GM10248 (cell line): ENCODE data around the gene IFNA10.
A peak's percentile ranks its signal among the peaks of the same experiment; 100 is the strongest.
"Not testable (repeated sequence)": the region's sequence is repeated elsewhere in the genome, so short reads cannot be mapped to it uniquely, and the experiment has no call there.

Source experiments
- CTCF ChIA-PET: fragments of 300-600 bp; sonication (Branson Sonifier 250); formaldehyde crosslinking; extraction: SDS; loops from one replicate; lab custom pipeline; 2021; ENCODE audit warnings: antibody characterized with exemption; lab: Yijun Ruan, JAX
- POLR2A ChIA-PET: fragments of 350-650 bp; sonication (Branson Sonifier 250); formaldehyde crosslinking; extraction: SDS; loops from one replicate; lab custom pipeline; 2020; ENCODE audit warnings: antibody characterized with exemption; lab: Yijun Ruan, JAX
- DNase-seq: peaks from one replicate; pipeline ENCODE4 v3.0.0; 2012; ENCODE audit errors: extremely low spot score
- TF ChIP-seq, protein P1 (sequence below): IDR thresholded peaks from 2 replicates; pipeline ENCODE4 v1.5.1; 2012; ENCODE audit warnings: mild to moderate bottlenecking, low read depth; ENCODE audit errors: extremely low read depth, missing control alignments, control extremely low read depth

IFNA10 gene

DNA sequence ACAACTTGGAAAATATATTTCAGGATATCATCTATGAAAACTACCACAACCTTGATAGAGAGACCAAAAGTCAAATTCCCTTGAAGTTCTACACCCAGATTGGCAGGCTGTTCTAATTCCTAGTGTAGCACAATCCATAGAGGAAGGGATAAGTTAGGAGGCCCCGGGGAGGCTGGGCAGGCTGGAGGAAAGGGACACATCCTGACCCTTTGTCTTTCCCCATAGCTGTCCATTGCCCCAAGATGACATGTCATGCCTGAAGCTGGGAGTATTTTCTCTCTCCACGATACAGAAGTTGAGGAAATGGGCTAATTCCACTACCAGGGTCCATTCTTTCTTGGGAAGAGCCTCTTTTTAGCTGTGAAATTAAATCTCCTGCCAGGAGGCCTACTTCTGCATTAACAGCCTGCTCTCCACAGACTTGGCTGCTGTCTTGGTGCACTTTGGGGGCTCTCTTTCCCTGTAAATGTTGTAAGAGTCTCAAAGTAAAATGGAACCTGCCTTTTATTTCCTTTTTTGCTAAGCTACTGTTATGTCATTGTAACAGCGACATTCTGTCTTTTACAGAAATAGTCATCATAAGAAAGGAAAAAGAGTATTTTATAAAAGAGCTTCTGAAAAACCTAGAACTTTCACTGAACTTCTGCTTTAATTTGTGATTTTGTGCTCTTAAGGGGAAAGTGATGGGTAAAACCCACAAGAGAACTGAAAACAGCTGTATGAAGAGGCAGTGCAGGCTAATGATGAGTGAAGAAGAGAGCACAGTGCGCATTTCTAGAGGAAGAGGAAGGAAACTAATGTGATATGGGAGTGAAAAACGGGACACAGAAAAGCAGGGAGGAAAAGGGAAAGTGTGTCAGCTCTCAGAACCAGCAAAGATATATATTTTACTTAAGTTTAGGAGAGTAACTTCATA is 6.7 kb upstream of the IFNA10 start:
- peak; percentile 18 for DNase-seq
- TF ChIP-seq, protein P1, sequence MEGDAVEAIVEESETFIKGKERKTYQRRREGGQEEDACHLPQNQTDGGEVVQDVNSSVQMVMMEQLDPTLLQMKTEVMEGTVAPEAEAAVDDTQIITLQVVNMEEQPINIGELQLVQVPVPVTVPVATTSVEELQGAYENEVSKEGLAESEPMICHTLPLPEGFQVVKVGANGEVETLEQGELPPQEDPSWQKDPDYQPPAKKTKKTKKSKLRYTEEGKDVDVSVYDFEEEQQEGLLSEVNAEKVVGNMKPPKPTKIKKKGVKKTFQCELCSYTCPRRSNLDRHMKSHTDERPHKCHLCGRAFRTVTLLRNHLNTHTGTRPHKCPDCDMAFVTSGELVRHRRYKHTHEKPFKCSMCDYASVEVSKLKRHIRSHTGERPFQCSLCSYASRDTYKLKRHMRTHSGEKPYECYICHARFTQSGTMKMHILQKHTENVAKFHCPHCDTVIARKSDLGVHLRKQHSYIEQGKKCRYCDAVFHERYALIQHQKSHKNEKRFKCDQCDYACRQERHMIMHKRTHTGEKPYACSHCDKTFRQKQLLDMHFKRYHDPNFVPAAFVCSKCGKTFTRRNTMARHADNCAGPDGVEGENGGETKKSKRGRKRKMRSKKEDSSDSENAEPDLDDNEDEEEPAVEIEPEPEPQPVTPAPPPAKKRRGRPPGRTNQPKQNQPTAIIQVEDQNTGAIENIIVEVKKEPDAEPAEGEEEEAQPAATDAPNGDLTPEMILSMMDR: peak; percentile 60
- POLR2A ChIA-PET: not testable (repeated sequence)
- CTCF ChIA-PET: interaction anchor here (0.6 to 1.7 kb wide), 12 partner anchors 15 to 581 kb away, joined by 3 to 6 read pairs (median 3); partner anchors contain the start of gene IFNA17

DNA sequence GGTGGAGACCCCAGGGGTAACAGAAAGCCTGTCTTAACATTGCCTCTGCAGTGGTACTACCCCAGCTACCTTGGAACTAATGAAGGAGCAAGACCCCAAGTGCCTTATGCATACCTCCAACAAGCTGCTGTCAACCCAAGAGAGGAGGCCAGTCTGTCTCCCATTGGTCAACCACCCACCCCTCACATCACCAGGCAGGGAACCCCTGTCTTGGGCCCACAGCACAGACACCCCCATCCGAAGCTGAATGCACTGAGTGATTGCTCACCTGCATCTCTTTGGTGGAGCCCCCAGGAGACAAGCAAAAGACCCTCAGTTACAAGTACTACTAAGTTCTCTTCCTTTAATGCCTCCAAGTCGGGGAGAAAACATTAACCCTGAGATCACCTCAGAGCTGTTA is 5.2 kb upstream of the IFNA10 start:
- CTCF ChIA-PET: interaction anchor here (1.2 to 1.7 kb wide), 3 partner anchors 117 to 576 kb away, joined by 3 to 6 read pairs (median 4); no protein-coding TSS in a partner anchor
- POLR2A ChIA-PET: not testable (repeated sequence)

DNA sequence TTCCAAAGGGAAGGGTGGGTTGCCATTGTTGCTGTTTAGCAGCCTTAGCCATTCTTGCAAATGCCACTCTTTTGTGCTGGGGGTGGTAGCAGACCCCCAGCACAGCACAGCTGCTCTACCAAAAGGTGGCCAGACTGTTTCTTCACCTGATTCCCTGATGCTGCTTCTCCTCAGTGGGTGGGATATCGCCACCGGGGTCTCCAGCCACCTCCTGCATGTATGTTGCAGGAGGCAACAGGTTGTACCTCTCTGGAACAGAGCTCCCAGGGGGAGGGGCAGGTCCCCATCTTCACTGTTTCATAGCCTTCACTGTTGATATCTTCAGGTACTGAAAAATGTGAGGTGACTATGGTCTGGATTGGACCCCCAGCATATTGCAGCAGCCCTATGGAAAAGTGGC is 3.8 kb upstream of the IFNA10 start:
- POLR2A ChIA-PET, DNase-seq: not testable (repeated sequence)
- CTCF ChIA-PET: interaction anchor here (1.7 to 2.6 kb wide), 2 partner anchors 16 to 577 kb away, joined by 7 to 9 read pairs; no protein-coding TSS in a partner anchor

More for the DNA sequence above, 5.2 kb upstream of the IFNA10 start:
- not testable (repeated sequence) for DNase-seq

DNA sequence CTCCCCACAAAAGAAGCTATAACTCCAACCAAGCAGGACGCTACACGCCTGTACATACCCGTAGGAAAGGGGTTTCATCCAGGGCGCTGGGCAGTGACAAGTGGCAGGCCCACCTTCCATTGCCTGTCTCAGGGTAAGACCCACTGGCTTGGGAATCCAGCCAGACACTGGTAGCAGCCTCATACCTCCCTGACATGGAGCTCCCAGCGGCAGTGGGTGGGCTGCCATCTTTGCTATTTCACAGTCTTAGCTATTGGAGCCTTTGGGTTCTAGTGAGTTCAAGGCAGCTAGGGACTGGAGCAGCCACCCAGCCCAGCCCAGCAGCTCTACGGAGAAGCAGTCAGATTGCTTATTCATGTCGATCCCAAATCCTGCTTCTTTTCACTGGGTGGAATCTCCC is 3.4 kb upstream of the IFNA10 start:
- ChIA-PET POLR2A (no interaction called here), CTCF (interaction anchor here (0.9 to 2.6 kb wide), 3 partner anchors 15 to 578 kb away, joined by 3 to 9 read pairs (median 7); no protein-coding TSS in a partner anchor)
- DNase-seq: no peak
- TF ChIP-seq, protein P1: no peak

DNA sequence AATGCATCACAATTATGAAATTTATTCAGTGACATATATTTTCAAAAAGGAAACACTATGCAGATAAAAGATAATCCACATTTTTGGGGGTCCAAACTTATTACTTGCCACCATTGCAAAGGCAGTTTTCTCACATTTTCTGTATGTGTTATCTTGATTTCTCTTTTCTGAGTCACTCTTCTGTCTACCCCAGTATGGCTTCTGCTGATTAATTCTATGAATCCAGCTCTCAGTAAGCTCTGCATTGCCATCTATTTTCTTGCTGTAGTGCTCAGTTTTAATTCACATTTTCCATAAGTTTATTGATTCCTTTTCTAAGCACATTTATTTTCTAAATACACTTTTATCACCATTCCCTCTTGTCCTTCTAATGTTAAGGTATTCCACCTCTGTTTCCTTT is 1.7 kb downstream of the IFNA10 start:
- POLR2A ChIA-PET: no interaction called here
- no peak for DNase-seq
- TF ChIP-seq, protein P1: no peak
- CTCF ChIA-PET: no interaction called here

DNA sequence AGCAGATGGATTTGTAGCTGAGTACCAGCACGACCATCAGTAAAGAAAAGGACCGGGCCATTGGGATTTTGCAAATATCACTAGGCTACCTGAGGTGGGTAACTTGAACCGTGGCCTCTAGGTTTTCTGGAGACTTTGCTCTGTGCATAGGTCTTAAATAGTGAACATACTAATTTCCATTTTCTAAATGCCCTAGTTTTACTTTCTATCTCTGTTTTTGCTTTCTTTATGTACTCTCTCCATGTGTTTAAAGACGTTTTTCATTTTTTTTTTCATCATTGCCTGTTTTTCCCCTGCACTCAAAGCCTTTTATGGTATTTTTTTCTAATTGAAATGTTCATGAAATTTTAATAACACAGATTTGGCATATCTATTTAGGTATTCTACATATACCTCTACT is 4.8 kb downstream of the IFNA10 start, which contains the start of gene IFNA7:
TSS of gene IFNA7 (minus strand) at position 101 of the 400 bp plus-strand sequence. CDS start at position 61, 40 bp downstream.
- CTCF ChIA-PET: interaction anchor here (1.0 kb wide), 1 partner anchor 587 kb away, joined by 3 read pairs; no protein-coding TSS in a partner anchor
- POLR2A ChIA-PET, DNase-seq: not testable (repeated sequence)

DNA sequence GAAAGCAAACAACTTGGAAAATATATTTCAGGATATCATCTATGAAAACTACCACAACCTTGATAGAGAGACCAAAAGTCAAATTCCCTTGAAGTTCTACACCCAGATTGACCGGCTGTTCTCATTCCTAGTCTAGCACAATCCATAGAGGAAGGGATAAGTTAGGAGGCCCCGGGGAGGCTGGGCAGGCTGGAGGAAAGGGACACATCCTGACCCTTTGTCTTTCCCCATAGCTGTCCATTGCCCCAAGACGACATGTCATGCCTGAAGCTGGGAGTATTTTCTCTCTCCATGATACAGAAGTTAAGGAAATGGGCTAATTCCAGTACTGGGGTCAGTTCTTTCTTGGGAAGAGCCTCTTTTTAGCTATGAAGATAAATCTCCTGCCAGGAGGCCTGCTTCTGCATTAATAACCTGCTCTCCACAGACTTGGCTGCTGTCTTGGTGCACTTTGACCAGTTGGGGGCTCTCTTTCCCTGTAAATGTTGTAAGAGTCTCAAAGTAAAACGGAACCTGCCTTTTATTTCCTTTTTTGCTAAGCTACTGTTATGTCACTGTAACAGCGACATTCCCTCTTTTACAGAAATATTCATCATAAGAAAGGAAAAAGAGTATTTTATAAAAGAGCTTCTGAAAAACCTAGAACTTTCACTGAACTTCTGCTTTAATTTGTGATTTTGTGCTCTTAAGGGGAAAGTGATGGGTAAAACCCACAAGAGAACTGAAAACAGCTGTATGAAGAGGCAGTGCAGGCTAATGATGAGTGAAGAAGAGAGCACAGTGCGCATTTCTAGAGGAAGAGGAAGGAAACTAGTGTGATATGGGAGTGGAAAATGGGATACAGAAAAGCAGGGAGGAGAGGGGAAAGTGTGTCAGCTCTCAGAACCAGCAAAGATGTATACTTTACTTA is 11.8 kb downstream of the IFNA10 start:
- POLR2A ChIA-PET, DNase-seq: not testable (repeated sequence)
- TF ChIP-seq, protein P1: peak; percentile 79
- CTCF ChIA-PET: interaction anchor here (0.7 to 2.2 kb wide), 26 partner anchors 10 to 1017 kb away, joined by 3 to 31 read pairs (median 4); partner anchors contain the start of gene IFNA16

DNA sequence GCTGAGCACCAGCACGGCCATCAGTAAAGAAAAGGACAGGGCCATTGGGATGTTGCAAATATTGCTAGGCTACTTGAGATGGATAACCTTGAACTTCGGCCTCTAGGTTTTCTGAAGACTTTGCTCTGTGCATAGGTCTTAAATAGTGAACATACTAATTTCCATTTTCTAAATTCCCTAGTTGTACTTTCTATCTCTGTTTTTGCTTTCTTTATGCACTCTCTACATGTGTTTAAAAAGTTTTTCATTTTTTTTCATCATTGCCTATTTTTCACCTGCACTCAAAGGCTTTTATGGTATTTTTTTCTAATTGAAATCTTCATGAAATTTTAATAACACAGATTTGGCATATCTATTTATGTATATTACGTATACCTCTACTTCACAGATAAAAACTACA is 19.5 kb downstream of the IFNA10 start, which contains the start of gene IFNA4:
TSS of gene IFNA4 (minus strand) at position 101 of the 400 bp plus-strand sequence. CDS start at position 45, 56 bp downstream.
- CTCF ChIA-PET, POLR2A ChIA-PET, DNase-seq: not testable (repeated sequence)
